Cardiac muscle cell (in vitro differentiated cells and primary cell): ENCODE results near the gene ITSN2. TPM values are rescaled to one million over a fixed set of nuclear protein-coding genes. Genes with fewer than 3 reads are reported as not detected.
A peak's percentile ranks its signal among the peaks of the same experiment; 100 is the strongest.

ENCODE experiments used
- DNase-seq, 2 donors: peaks; one replicate each; pipeline versions ENCODE4 v3.0.0 to v3.0.0-alpha.2; 2010 to 2017; ENCODE audit warnings: low read depth in 1 of 2, low spot score in 1 of 2
- H3K27ac ChIP-seq: fragments of 200-600 bp; sonication (generic); 2 replicates; pipeline ENCODE4 v1.5.1; 2016
- H3K27me3 ChIP-seq: fragments of 200-600 bp; sonication (generic); 2 replicates; pipeline ENCODE4 v1.6.0; 2016; ENCODE audit warnings: control low read depth
- H3K36me3 ChIP-seq: fragments of 200-600 bp; sonication (generic); 2 replicates; pipeline ENCODE4 v1.5.1; 2016; ENCODE audit warnings: control low read depth
- H3K4me1 ChIP-seq: fragments of 200-600 bp; sonication (generic); 2 replicates; pipeline ENCODE4 v1.8.1; 2017; ENCODE audit warnings: low read depth, mild to moderate bottlenecking, mixed run types
- H3K4me3 ChIP-seq: fragments of 200-600 bp; sonication (generic); 2 replicates; pipeline ENCODE4 v1.5.1; 2016; ENCODE audit warnings: mild to moderate bottlenecking
- H3K9me3 ChIP-seq: fragments of 200-600 bp; sonication (generic); 2 replicates; pipeline ENCODE4 v1.5.1; 2017; ENCODE audit warnings: low read depth, mild to moderate bottlenecking, control low read depth
- CTCF ChIP-seq: IDR thresholded peaks from 2 replicates; pipeline ENCODE4 v1.5.1; 2012; ENCODE audit warnings: low read depth, mild to moderate bottlenecking, low read length
- polyA plus RNA-seq: library from polyadenylated mRNA; unstranded; fragments of >200 nt; fragmentation: Nextera tagmentation; extraction: Ambion mirVana; gene quantifications from 2 replicates; pipeline ENCODE4 v1.2.1, GENCODE V29; 2016
- total RNA-seq: library from RNA; depleted of rRNA; stranded (reverse); fragments of >200 nt; gene quantifications from 2 replicates; pipeline ENCODE4 v1.2.3, GENCODE V29; 2016

The ITSN2 gene
- total and polyA plus RNA-seq, 2 experiments from 2014 or later = 22.3 to 22.8 TPM

DNA sequence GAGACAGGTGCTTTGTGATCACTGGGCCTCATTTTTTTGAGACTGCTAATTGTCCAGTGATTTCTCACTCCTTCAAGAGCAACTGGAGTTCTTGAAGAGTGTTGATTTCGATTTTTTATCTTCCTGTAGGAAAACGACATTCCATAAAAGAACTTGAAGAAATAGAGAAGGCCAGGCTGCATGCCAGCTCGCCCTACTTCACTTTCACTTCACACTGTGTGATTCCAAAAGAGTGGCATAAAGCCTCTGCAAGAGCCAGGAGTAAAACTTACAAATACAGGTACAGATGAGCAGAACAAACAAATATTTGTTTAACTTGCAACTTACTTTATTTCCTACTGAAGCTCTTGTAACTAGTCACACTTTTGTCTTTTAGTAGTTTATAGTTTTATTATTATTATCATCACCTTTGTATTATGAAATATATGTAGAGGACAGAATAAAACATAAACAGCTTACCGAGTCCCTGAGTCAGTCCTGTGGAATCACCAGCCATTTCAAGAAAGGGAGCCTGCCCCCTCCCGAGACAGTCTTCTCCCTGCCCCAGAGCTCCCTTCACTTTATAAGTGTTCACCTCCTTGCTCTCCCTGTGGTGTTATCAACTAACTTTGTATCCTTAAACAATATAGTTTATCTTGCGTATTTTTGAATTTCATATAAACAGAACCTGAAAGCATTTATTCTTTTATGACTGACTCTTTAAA, 176.8 kb downstream of the ITSN2 start:
- H3K4me3 ChIP-seq = no peak overlapping the region
- no peaks in the 10 kb centered on the region for H3K36me3 ChIP-seq
- peak in 1 of 2 donors; percentile 8 for DNase-seq
- no peak overlapping the region for H3K27ac ChIP-seq
- H3K4me1 ChIP-seq = no peaks in the 10 kb centered on the region
- no peak for TF ChIP-seq CTCF
- H3K27me3 ChIP-seq = no peaks in the 10 kb centered on the region
- H3K9me3 ChIP-seq = peaks cover 5% of the 10 kb centered on the region

DNA sequence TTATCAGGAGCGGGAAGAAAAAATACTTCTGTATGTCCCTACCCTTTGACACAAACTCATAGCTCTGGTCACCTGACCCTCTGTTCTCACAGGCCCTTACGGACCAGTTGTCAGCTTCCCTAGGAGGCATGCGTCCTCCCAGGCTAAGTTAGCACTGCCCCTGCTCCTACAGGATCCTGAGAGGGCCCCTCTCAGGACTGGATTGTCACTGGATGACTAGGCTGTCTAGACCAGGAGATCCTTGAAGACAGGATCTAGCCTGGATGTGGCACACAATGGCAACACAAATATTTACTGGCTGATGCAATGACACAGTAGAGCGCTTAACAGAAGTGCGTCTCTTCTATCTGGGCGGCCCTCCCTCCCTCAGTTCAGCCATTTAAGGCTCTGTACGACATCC, 177.8 kb downstream of the ITSN2 start:
- no peak for TF ChIP-seq CTCF
- H3K27me3 ChIP-seq = no peaks in the 10 kb centered on the region
- H3K4me1 ChIP-seq = no peaks in the 10 kb centered on the region
- no peaks in the 10 kb centered on the region for H3K36me3 ChIP-seq
- no peak for DNase-seq
- H3K27ac ChIP-seq = no peak overlapping the region
- no peak overlapping the region for H3K4me3 ChIP-seq
- H3K9me3 ChIP-seq = peaks cover 5% of the 10 kb centered on the region

- DNase-seq = no peak
- no peak overlapping the region for H3K4me3 ChIP-seq
- H3K27ac ChIP-seq = no peak overlapping the region
- no peaks in the 10 kb centered on the region for H3K4me1 ChIP-seq
- H3K9me3 ChIP-seq = no peaks in the 10 kb centered on the region
- no peak for TF ChIP-seq CTCF
- no peaks in the 10 kb centered on the region for H3K27me3 ChIP-seq
- no peaks in the 10 kb centered on the region for H3K36me3 ChIP-seq
These were observed 178.5 kb downstream of the ITSN2 start for GRCh38 chr2:24181849-24182248.

GRCh38 chr2:24179683-24180082, 180.7 kb downstream of the ITSN2 start:
- no peaks in the 10 kb centered on the region for H3K4me1 ChIP-seq
- no peaks in the 10 kb centered on the region for H3K9me3 ChIP-seq
- no peak for TF ChIP-seq CTCF
- no peak for DNase-seq
- no peak overlapping the region for H3K4me3 ChIP-seq
- no peak overlapping the region for H3K27ac ChIP-seq
- no peaks in the 10 kb centered on the region for H3K27me3 ChIP-seq
- no peaks in the 10 kb centered on the region for H3K36me3 ChIP-seq

DNA sequence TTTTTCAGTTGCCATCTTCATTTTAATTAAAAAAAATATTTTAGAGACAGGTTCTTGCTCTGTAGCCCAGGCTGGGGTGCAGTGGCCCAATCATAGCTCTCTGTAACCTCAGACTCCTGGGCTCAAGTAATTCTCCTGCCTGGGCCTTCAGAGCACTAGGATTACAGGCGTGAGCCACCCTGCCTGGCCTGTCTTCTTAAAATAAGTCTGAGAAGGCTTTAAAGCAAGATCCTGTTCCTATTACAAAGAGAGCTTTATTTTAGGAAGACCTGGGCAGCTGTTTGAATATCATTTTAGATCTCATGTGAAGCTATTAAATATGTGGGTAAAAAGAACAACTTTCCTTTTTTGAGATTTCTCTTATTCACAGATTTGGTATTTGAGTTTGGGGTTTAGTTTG, 184.0 kb downstream of the ITSN2 start:
- Histone ChIP-seq H3K9me3 (no peaks in the 10 kb centered on the region), H3K27ac (no peak overlapping the region), H3K36me3 (no peaks in the 10 kb centered on the region), H3K4me3 (no peak overlapping the region), H3K27me3 (no peaks in the 10 kb centered on the region), H3K4me1 (no peaks in the 10 kb centered on the region)
- no peak for TF ChIP-seq CTCF
- DNase-seq = no peak
